Naive B cell (primary cell): ENCODE data around the gene AGBL1. TPM values are rescaled to one million over a fixed set of nuclear protein-coding genes. Genes with fewer than 3 reads are reported as not detected.

Experiments
- ATAC-seq, 2 donors: fragments of 150-1000 bp; cut with Tn5 transposase; 2 replicates each; pipeline ENCODE4 v1.10.0; 2021; ENCODE audit warnings: low read depth in 2 of 2, mild to moderate bottlenecking in 2 of 2, moderate library complexity in 2 of 2
- DNase-seq: peaks from one replicate; pipeline ENCODE4 v3.0.0; 2022
- H3K27ac Mint-ChIP-seq, 6 donors: one replicate each; pipeline ENCODE4 v1.8.0; 2020 to 2022; ENCODE audit warnings: mild to moderate bottlenecking in 6 of 6, mixed read lengths in 6 of 6, moderate library complexity in 5 of 6, inconsistent platforms in 2 of 6
- H3K27me3 Mint-ChIP-seq, 3 donors: one replicate each; pipeline ENCODE4 v1.8.0; 2021 to 2022; ENCODE audit warnings: mixed read lengths in 3 of 3, mild to moderate bottlenecking in 1 of 3
- H3K36me3 Mint-ChIP-seq, 2 donors: one replicate each; pipeline ENCODE4 v1.8.0; 2020 to 2022; ENCODE audit warnings: mixed read lengths in 2 of 2, inconsistent platforms in 1 of 2, mild to moderate bottlenecking in 1 of 2
- H3K4me1 Mint-ChIP-seq, 3 donors: one replicate each; pipeline ENCODE4 v1.8.0; 2020 to 2022; ENCODE audit warnings: mixed read lengths in 3 of 3, inconsistent platforms in 1 of 3, mild to moderate bottlenecking in 1 of 3, moderate library complexity in 1 of 3
- H3K4me3 Mint-ChIP-seq, 8 donors: one replicate each; pipeline ENCODE4 v1.8.0; 2020 to 2022; ENCODE audit warnings: mild to moderate bottlenecking in 8 of 8, mixed read lengths in 8 of 8, moderate library complexity in 8 of 8, inconsistent platforms in 2 of 8
- H3K9me3 Mint-ChIP-seq, 7 donors: one replicate each; pipeline ENCODE4 v1.8.0; 2020 to 2022; ENCODE audit warnings: mixed read lengths in 7 of 7, mild to moderate bottlenecking in 5 of 7, inconsistent platforms in 2 of 7, moderate library complexity in 1 of 7
- polyA plus RNA-seq, 6 donors: library from polyadenylated mRNA; unstranded; fragments of 300-500 nt; fragmentation: Illumina TruSeq; gene quantifications; one replicate each; pipeline ENCODE4 v1.2.3, GENCODE V29; 2021; ENCODE audit warnings: low read depth in 6 of 6

AGBL1 gene
- polyA plus RNA-seq, 6 donors from 2014 or later: not detected

DNA sequence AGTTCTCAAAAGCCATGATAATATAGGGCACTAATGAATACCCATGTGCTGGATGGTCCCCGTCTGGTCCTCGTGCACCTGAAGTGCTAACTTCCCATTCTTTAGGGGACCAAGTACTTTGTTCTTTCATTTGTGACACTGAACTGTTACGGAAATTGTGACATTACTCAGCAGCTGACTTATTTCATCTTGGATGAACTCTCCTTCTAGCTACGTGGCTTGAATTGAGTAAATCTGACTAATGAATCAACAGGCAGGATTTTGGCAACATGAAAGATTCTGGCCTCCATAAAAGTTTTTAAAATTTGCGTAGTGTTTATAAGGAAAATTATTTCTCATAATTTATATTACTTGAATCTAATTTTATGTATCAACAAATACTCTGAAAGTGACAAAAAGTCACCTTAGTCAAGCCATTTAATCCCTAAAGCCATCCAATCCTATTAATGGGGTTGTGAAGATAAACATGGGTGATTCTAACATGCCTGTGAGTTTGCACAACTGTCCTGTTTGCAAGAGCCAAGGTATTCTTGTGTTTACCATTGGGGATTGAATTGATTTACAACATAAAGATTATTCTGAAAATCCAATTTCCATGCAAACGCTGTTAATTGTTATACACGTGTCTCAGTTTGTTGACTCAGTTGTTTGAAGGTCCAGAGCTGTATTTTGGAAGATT is 119.9 kb downstream of the AGBL1 start:
- DNase-seq (no peak), ATAC-seq (no peak)
- H3K4me1 Mint-ChIP-seq: no peaks in the 10 kb centered on the region
- no peak overlapping the region for H3K4me3 Mint-ChIP-seq
- H3K36me3 Mint-ChIP-seq: no peaks in the 10 kb centered on the region
- H3K27ac Mint-ChIP-seq: no peak overlapping the region
- H3K27me3 Mint-ChIP-seq: no peaks in the 10 kb centered on the region
- peaks cover 0 to 5% (median under 1%) of the 10 kb centered on the region in 7 donors for H3K9me3 Mint-ChIP-seq

DNA sequence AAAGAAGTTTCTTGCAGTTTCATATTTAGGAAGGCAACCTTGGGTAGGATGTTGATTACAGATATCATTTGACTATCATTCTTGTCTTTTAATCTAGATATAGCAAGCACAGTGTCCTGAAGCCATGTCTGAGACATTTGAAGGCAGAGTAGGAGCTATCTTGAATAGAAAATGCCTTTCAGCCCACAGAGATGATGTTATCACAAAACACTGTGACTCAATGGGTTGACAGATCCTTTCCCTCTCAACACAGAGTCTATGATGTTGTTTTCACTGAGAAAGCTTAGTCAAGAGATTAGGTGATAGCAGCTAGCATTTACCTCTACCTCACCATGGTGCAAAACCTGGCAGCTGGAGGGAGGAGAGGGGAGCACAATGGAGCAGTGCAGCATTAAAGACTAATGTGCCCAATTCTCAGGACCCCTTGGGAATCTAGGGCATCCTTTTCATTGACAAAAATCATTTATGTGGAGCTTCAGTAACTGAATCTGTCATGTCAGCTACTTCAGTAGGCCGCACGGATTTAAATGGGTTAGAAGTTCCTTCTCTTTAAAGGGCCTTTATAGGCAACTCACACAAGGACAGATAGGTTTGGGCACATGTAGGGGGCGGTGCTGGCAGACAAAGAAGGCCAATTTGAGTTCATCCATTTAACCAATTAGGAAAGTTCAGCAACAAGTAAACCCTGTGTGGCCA is 121.8 kb downstream of the AGBL1 start:
- no peak for ATAC-seq
- Mint-ChIP-seq H3K27me3 (no peaks in the 10 kb centered on the region), H3K4me3 (no peak overlapping the region), H3K4me1 (no peaks in the 10 kb centered on the region), H3K36me3 (no peaks in the 10 kb centered on the region), H3K9me3 (peaks cover 0 to 5% (median 2%) of the 10 kb centered on the region in 7 donors), H3K27ac (no peak overlapping the region)
- DNase-seq: no peak

DNA sequence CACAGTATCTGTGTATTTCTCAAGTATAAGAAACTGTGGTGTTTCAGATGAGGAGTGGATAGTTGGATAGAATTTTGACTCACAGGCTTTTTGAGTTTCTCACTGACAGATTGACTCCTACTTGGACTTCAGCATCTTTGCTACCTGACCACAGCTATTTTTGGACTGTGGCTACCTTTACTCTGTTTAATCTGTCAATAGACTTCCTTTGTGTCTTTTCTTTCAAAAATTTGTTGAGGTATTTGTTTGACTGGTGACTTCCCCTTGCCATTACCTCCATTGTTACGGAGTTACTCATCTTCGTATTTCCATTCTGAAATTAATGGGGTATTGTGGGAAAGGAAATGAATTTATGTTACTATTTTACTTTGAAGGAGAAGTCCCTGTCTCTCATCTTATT is 123.8 kb downstream of the AGBL1 start:
- no peaks in the 10 kb centered on the region for H3K36me3 Mint-ChIP-seq
- peaks cover 0 to 8% (median 3%) of the 10 kb centered on the region in 7 donors for H3K9me3 Mint-ChIP-seq
- no peak overlapping the region for H3K4me3 Mint-ChIP-seq
- no peaks in the 10 kb centered on the region for H3K27me3 Mint-ChIP-seq
- no peak overlapping the region for H3K27ac Mint-ChIP-seq
- ATAC-seq: no peak
- H3K4me1 Mint-ChIP-seq: no peaks in the 10 kb centered on the region
- no peak for DNase-seq

DNA sequence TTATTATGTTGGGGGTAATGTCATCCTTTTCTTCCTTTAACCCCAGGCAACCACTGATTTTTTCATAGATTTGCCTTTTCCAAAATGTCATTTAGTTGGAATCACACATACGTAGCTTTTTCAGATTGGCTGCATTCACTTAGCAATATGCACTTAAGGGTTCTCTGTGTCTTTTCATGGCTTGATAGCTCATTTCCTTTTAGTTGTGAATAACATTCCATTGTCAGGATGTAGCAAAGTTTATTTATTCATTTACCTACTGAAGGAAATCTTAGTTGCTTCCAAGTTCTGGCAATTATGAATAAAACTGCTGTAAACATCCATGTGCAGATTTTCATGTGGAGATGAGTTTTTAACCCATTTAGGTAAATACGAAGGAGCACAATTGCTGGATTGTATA is 125.4 kb downstream of the AGBL1 start:
- ATAC-seq (no peak), DNase-seq (no peak)
- Mint-ChIP-seq H3K27ac (no peak overlapping the region), H3K4me1 (no peaks in the 10 kb centered on the region), H3K27me3 (peaks cover 0 to 4% (median 0%) of the 10 kb centered on the region in 3 donors), H3K4me3 (no peak overlapping the region), H3K9me3 (peaks cover 1 to 15% (median 7%) of the 10 kb centered on the region in 7 donors), H3K36me3 (peaks cover 0 to under 1% of the 10 kb centered on the region in 2 donors)

DNA sequence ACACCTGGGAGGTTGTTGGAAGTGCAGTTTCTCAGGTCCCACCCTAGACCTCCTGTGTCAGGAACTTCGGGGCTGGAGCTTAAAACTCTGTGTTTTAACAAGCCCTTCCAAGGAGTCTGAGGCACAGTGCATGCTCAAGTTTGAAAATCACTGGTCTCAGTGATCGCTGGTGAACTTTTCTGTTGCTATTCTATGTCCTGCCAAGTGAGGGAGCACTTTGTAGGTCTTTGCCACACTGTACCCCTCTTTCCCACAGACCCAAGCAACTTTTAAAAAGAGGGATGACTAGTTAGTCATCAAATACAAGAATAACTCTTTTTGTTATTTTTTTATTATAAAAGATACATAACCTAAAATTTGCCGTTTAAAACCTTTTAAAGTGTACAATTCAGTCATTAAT is 133.7 kb downstream of the AGBL1 start:
- ATAC-seq: no peak
- Mint-ChIP-seq H3K36me3 (peaks cover 8 to 19% of the 10 kb centered on the region in 2 donors), H3K9me3 (peaks cover 14 to 44% (median 23%) of the 10 kb centered on the region in 7 donors)

DNA sequence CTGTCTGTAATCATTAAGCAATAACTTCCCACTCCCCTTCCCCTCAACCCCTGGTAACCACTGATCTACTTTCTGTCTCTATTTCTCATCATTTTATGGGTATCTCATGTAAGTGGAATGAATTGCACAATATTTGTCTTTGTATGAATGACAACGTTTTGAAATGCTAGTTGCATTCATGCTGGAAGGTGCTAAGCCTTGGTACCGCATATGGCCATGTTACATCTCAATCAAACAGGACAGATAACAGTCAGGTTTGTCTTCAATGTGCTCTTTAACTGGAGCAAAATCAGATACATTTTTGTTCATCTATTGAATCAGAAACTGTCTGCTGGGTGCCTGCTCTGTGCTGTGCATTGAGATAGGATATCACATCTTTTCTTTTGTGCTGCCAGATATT is 134.2 kb downstream of the AGBL1 start:
- peaks cover 8 to 19% of the 10 kb centered on the region in 2 donors for H3K36me3 Mint-ChIP-seq
- peaks cover 14 to 45% (median 22%) of the 10 kb centered on the region in 7 donors for H3K9me3 Mint-ChIP-seq
- no peak for DNase-seq
- no peak overlapping the region for H3K4me3 Mint-ChIP-seq
- no peaks in the 10 kb centered on the region for H3K4me1 Mint-ChIP-seq
- no peak for ATAC-seq
- H3K27me3 Mint-ChIP-seq: peaks cover 5 to 8% (median 7%) of the 10 kb centered on the region in 3 donors
- no peak overlapping the region for H3K27ac Mint-ChIP-seq

More for the DNA sequence above, 133.7 kb downstream of the AGBL1 start:
- Mint-ChIP-seq H3K27ac (no peak overlapping the region), H3K4me1 (no peaks in the 10 kb centered on the region), H3K27me3 (peaks cover 5 to 8% (median 7%) of the 10 kb centered on the region in 3 donors), H3K4me3 (no peak overlapping the region)
- DNase-seq: no peak

- DNase-seq: no peak
- Mint-ChIP-seq H3K9me3 (peaks cover 9 to 24% (median 15%) of the 10 kb centered on the region in 7 donors), H3K27ac (peak overlapping the region in 1 of 6 donors; percentile 0), H3K36me3 (peaks cover 8 to 11% of the 10 kb centered on the region in 2 donors), H3K27me3 (peaks cover 0 to 16% (median 13%) of the 10 kb centered on the region in 3 donors), H3K4me3 (no peak overlapping the region), H3K4me1 (no peaks in the 10 kb centered on the region)
- ATAC-seq: no peak
These were observed 141.4 kb downstream of the AGBL1 start for GRCh38 chr15:86221119-86221518.

- H3K36me3 Mint-ChIP-seq: no peaks in the 10 kb centered on the region
- peaks cover 36 to 46% (median 41%) of the 10 kb centered on the region in 3 donors for H3K27me3 Mint-ChIP-seq
- H3K4me3 Mint-ChIP-seq: no peak overlapping the region
- DNase-seq: no peak
- peaks cover 0 to 8% (median 3%) of the 10 kb centered on the region in 7 donors for H3K9me3 Mint-ChIP-seq
- ATAC-seq: no peak
- H3K4me1 Mint-ChIP-seq: no peaks in the 10 kb centered on the region
- no peak overlapping the region for H3K27ac Mint-ChIP-seq
These were observed 149.6 kb downstream of the AGBL1 start for GRCh38 chr15:86229306-86229705.

DNA sequence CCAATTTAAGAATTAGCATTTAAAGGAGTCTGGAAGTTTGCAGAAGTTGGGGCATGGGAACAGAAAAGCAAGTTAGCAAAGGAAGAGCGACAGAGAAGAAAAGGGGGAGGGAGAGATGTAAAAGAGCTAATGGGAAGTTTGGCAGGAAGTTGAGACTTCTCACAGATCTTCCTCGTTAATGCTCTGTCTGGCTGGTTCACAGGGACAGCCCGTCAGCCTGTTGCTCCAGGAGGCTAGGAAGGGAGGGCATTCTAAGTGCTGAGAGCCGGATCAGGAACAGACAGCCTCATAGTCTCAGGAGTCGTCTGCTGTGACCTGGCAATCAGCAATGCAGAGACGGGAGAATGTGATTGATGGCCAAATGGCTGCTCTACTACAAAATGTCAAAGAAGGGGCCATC is 150.3 kb downstream of the AGBL1 start:
- peaks cover 36 to 46% (median 41%) of the 10 kb centered on the region in 3 donors for H3K27me3 Mint-ChIP-seq
- H3K36me3 Mint-ChIP-seq: no peaks in the 10 kb centered on the region
- H3K4me1 Mint-ChIP-seq: no peaks in the 10 kb centered on the region
- H3K9me3 Mint-ChIP-seq: peaks cover 0 to 8% (median 3%) of the 10 kb centered on the region in 7 donors
- no peak overlapping the region for H3K27ac Mint-ChIP-seq
- ATAC-seq (no peak), DNase-seq (no peak)
- H3K4me3 Mint-ChIP-seq: no peak overlapping the region

GRCh38 chr15:86231864-86232721 is 152.4 kb downstream of the AGBL1 start:
- ATAC-seq (no peak), DNase-seq (no peak)
- peaks cover 37 to 42% (median 41%) of the 10 kb centered on the region in 3 donors for H3K27me3 Mint-ChIP-seq
- H3K4me1 Mint-ChIP-seq: peaks cover 0 to 4% (median 0%) of the 10 kb centered on the region in 3 donors
- H3K27ac Mint-ChIP-seq: no peak overlapping the region
- no peaks in the 10 kb centered on the region for H3K36me3 Mint-ChIP-seq
- H3K9me3 Mint-ChIP-seq: peaks cover 0 to 8% (median 3%) of the 10 kb centered on the region in 7 donors
- no peak overlapping the region for H3K4me3 Mint-ChIP-seq

DNA sequence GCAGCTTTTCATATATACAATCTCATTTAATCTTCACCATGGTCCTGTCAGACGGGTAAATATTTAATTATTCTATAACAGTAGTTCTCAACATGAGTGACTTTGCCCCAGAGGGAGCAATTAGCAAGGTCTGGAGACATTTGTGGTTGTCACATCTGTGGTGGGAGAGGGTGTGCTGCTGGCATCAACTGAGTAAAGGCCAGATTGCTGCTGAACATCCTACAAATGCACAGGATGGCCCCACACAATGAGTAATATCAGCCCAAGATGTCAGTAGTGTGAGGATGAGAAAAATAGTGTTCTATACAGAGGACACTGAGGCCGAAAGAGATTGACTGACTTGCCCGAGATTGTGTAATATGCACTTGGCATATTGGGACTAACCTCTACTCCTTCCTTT is 156.0 kb downstream of the AGBL1 start:
- Mint-ChIP-seq H3K27me3 (peaks cover 21 to 35% (median 27%) of the 10 kb centered on the region in 3 donors), H3K36me3 (no peaks in the 10 kb centered on the region), H3K4me1 (peaks cover 0 to 4% (median 0%) of the 10 kb centered on the region in 3 donors), H3K27ac (no peak overlapping the region), H3K9me3 (peaks cover 0 to 6% (median 3%) of the 10 kb centered on the region in 7 donors), H3K4me3 (no peak overlapping the region)
- ATAC-seq (no peak), DNase-seq (no peak)

DNA sequence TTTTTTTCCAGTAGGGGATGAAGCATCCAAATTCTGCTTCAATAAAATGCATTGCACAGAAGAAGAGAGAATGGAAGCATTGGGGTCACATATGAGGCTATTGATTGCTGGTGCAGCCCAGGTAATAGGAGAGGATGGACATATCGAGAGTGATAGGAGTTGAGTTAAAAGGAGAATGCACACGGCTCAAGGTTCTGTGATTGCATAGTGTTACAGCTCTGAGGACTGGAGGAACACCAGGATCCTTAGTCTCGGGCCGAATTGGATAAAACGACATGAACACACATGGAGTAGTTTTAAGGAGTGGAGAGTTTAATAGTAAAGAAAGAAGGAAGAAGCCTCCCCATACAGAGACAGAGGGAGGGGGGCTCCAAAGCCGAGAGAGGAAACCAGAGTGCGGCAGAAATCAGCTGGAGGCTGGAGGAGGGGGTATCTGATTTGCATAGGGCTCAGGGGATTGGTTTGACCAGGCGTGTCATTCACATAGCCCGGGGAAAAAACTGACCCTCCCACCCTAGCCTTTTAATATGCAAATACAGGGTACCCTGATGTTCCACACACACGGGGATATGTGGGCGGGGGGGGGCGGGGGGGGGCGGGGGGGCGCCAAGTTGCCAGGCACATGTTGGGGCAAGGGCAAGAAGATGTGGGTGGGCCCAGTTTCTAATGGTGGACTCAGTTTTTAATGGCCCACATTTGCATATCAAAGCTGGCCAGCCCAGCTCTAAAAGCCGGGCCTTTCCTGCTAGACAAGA is 156.9 kb downstream of the AGBL1 start:
- no peak overlapping the region for H3K27ac Mint-ChIP-seq
- peaks cover 0 to 4% (median 0%) of the 10 kb centered on the region in 3 donors for H3K4me1 Mint-ChIP-seq
- ATAC-seq (no peak), DNase-seq (no peak)
- H3K27me3 Mint-ChIP-seq: peaks cover 21 to 36% (median 26%) of the 10 kb centered on the region in 3 donors
- peak overlapping the region in 2 of 8 donors; percentile 53 to 62 for H3K4me3 Mint-ChIP-seq
- H3K36me3 Mint-ChIP-seq: no peaks in the 10 kb centered on the region
- peaks cover 0 to 11% (median 4%) of the 10 kb centered on the region in 7 donors for H3K9me3 Mint-ChIP-seq

DNA sequence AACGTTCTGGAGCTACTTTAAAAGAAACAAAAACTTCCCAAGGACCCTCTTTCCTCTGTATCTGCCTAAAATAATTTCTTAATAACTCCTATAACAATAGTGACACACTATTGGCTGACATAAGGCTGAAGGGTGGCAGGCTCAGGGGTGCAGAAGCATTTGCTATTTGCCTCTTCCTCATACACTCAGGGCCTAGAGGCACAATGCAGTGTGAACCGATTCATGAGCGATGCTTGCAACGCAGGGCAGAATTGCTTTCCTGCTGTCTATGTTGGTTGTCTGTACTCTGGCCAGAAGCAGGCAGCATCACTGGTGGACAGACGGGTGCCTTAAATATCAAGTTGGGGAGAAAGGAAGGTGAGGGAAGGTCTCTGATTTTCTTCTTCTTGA is 157.4 kb downstream of the AGBL1 start:
- peaks cover 18 to 35% (median 26%) of the 10 kb centered on the region in 3 donors for H3K27me3 Mint-ChIP-seq
- H3K4me3 Mint-ChIP-seq: no peak overlapping the region
- H3K4me1 Mint-ChIP-seq: peaks cover 0 to 4% (median 0%) of the 10 kb centered on the region in 3 donors
- no peaks in the 10 kb centered on the region for H3K36me3 Mint-ChIP-seq
- DNase-seq (no peak), ATAC-seq (no peak)
- H3K9me3 Mint-ChIP-seq: peaks cover 0 to 11% (median 4%) of the 10 kb centered on the region in 7 donors
- no peak overlapping the region for H3K27ac Mint-ChIP-seq
